SKM-1 treated with dmso at 0.1 percent for 144 hours (cell line): ENCODE results near the gene TRAPPC1.

Source experiments
- DNase-seq: peaks from one replicate; lab custom pipeline; 2025; ENCODE audit not compliant: unreplicated experiment; lab: John Stamatoyannopoulos, UW

Gene TRAPPC1

DNA sequence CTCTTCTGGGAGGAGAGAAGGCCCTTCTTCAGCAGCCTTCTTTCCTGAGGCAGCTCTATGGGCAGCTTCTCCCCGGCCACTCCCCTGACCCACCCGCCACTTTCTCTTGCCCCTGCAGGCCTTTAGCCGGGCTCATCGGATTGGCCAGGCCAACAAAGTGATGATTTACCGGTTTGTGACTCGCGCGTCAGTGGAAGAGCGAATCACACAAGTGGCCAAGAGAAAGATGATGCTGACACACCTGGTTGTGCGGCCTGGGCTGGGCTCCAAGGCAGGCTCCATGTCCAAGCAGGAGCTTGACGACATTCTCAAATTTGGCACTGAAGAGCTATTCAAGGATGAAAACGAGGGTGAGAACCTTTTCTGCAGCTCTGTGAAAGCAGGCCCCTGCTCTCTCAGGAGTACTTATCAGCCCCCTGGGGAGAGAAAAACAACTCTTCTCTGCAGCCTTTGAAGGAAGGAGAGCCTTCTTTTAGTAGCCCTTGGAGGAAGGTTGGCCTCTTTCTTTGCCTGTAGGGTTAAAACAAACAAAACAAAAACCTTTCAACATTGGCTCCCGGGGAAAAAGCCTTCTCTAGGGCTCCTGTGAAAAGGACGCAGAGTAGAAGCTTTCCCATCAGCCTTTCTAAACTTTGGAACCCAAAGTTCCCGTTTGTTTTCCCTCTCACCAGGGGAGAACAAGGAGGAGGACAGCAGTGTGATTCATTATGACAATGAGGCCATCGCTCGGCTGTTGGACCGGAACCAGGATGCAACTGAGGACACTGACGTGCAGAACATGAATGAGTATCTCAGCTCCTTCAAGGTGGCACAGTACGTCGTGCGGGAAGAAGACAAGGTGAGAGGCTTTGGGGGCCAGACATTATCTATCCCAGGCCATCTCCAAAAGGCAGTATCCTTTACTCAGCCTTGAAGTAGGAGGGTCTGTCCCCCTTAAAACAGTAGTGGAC lies 28.3 kb downstream of the TRAPPC1 start:
- DNase-seq: no peak

DNA sequence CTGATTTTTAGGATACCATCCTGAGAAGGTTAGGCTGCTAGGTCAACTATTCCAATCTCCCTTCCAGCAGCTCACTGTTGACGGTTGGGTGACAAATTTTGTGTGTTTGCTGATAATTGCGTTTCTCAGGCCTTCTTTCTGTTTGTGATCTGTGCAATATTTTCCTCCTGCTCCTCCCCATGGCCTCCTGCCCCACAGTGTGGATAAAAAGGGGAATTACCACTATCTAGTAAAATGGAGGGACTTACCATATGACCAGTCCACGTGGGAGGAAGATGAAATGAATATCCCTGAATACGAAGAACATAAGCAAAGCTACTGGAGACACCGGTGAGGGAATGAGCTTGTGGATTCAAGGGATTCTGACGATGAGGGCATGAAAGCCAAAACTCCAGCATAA lies 34.0 kb downstream of the TRAPPC1 start:
- no peak for DNase-seq

DNA sequence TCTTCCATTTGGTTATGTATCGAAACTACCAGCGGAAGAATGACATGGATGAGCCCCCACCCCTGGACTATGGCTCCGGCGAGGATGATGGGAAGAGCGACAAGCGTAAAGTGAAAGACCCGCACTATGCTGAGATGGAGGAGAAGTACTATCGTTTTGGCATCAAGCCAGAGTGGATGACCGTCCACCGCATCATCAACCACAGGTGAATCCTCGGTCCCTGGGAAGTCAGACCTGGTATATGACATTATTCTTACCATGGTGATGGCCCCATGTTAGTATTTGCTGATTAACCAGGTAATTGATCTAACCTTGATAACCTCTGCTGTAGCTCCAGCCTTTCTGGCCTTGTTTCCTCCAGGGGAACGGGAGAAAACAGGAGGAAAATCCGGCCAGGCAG lies 34.7 kb downstream of the TRAPPC1 start:
- no peak for DNase-seq

DNA sequence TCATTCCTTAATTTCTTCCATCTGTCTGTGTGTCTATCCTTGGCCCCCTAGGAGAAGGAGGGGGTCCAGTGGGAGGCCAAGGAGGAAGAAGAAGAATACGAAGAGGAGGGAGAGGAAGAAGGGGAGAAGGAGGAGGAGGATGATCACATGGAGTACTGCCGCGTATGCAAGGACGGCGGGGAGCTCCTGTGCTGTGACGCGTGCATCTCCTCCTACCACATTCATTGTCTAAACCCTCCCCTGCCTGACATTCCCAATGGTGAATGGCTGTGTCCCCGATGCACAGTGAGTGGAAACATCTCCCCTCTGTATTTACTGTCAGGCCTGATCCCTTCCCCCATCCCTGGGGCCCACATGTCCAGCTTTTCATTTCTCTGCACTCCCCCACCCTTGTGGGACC lies 36.9 kb downstream of the TRAPPC1 start:
- DNase-seq: no peak

- no peak for DNase-seq
Measured at GRCh38 chr17:7894226-7894625, 37.5 kb downstream of the TRAPPC1 start.

DNA sequence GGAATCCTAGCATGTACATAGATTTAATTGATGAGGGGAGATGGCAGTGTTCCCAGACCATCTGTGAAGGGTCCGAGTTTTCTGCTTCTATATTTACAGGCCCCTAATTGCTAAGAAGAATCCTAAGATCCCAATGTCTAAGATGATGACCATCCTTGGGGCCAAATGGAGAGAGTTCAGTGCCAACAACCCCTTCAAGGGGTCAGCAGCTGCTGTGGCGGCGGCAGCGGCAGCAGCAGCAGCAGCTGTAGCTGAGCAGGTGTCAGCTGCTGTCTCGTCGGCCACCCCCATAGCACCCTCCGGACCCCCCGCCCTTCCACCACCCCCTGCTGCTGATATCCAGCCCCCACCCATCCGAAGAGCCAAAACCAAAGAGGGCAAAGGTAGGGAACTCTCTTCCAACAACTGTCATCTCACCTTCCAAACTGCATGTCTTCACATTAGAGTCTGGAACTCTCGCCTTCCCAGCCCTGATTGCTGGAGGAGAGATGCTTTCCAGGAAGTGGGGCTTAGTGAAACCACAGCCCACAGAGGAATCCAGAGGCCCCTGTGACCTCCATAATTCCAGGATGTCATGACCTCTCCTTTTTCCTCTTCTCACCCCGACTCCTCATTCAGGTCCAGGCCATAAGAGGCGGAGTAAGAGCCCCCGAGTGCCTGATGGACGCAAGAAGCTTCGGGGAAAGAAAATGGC lies 38.4 kb downstream of the TRAPPC1 start:
- DNase-seq: no peak

DNA sequence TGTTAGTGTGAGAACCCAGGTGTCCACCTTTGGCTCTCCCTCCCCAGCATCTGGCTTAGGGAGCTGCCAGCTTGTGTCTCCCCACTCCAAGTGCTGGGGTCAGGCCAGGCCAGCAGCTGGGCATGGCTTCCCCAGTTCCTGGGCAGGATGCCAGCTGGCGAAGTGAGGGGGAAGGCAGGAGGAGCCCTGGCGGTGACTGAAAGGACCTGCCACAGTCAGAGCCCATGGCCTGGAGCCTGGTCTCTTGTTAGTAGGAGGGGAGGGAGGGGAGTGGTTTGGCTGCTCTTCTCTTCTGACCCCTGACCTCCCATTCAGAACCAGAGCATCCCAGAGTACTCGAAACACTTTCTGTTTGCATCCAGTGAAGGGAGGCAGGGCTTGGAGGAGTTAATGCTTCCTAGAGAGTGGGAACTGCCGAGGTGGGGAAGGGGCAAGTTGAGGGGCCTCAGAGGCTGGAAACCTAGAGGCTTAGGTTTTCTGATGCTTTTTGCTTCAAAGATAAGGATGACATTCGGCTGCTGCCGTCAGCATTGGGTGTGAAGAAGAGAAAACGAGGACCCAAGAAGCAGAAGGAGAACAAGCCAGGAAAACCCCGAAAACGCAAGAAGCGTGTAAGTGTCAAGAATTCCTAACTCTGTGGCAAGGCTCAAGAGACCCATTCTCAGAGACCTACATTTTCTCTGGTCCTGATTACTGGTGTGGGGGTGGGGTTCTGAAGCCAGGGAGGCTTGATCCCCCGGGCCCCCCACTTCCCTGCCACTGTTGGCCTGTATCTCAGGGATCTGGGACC lies 42.4 kb downstream of the TRAPPC1 start:
- no peak for DNase-seq

- DNase-seq: no peak
Measured at GRCh38 chr17:7888184-7888920, 43.4 kb downstream of the TRAPPC1 start, which contains the start of gene CHD3. TSS of gene CHD3 (plus strand) at chr17:7888789. CDS start at chr17:7889001, 212 bp downstream.

DNA sequence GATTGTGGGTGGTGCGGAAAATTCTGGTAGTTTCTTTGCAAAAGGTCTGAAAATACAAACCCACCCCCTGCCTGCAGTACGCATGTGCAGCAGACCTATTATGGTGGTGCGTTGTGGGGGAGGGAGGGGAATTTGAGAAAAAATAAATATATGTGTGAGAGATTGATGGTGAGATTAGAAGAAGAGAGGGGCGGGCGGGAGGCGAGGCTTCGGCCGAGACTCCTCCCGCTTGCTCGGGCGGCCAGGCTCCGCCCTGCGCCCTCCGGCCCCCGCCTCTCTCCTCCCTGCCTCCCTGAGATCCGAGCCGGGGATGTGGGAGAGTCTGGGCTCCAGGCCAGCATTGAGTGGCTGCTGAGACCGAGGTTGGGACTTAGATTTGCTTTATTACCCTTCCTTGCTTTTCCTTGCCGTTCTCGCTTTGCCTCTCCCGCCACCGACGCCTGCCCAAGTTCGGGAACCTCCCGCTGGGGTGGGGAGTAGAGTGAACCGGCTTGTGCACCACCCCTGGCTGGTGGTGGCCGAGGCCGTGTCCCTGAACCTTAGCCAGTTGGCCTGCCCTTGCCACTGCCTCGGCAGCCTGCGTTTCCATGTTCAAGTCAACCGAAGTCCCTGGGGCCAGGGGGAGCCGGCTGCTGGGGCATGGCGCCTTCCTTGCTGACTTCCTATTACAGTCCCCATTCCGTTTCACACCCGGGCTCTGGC lies 44.1 kb downstream of the TRAPPC1 start:
- peak; percentile 19 for DNase-seq

DNA sequence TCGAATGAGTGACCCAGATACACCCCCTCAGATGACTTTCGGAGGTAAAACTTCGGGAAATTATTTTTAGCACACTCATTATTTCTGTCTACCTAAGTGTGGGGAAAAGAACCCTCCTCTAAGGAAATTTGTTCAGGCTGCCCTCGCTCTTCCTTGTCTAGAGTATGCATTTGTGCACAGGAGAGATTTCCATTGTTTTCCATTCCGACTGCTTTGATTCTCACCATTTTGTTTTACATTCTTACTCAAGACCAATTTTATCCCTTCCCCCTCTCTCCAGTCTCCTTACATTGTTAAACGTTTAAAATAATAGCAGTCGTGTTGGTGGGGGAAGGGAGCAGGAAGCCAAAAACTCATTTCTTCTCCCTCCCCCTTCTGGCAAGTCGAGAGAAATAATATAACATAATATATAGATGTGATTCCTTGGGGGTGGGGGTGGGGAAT lies 44.7 kb downstream of the TRAPPC1 start:
- no peak for DNase-seq

- no peak for DNase-seq
Measured at GRCh38 chr17:7886227-7887037, 45.3 kb downstream of the TRAPPC1 start.

DNA sequence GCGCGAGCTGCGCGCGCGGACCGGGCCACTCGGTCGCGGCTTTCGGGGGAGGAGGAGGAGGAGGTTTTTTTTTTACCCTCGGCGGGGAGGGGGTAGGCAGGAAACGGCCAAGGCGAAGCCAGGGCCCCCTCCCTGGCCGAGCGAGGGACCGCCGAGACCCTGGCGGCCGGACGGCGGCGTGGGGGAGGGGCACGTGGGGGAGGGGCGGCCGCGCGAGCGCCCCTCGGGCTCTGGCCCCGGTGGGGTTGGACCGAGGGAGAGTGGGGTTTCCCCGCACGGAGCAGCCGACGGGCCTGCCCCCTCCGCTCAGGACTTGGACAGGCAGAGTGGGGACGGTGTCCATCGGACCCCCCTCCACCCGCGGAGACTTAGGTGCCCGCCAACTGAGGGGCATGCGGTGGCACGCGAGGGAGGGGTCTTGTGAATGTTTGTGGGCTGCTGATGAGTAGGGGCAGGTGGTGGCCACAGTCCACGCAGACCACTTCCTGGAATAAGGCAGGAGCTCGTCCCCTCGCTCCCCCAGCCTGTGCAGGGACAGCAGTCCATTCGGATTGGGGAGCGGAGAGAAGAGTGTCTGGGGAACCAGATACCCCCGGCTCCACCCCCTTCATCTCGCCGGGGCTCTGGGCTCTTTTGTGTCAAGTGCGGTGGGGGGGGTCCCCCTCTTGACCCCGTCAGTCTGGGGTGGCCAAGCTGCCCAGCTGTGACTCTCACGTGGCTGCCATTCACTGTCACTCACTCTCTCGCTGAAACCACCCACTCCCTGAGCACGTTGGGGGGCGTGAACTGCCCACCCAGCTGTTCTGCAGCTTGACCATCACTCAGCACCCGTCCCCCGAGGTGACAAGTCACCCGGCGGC lies 46.1 kb downstream of the TRAPPC1 start:
- no peak for DNase-seq

- DNase-seq: no peak
Measured at GRCh38 chr17:7884581-7885366, 47.0 kb downstream of the TRAPPC1 start.

- DNase-seq: no peak
Measured at GRCh38 chr17:7883781-7884386, 47.9 kb downstream of the TRAPPC1 start.

- no peak for DNase-seq
Measured at GRCh38 chr17:7882629-7883028, 49.1 kb downstream of the TRAPPC1 start.

GRCh38 chr17:7882068-7882467 lies 49.7 kb downstream of the TRAPPC1 start:
- no peak for DNase-seq
